ENCODE results near the gene E4F1.

E4F1 gene

DNA sequence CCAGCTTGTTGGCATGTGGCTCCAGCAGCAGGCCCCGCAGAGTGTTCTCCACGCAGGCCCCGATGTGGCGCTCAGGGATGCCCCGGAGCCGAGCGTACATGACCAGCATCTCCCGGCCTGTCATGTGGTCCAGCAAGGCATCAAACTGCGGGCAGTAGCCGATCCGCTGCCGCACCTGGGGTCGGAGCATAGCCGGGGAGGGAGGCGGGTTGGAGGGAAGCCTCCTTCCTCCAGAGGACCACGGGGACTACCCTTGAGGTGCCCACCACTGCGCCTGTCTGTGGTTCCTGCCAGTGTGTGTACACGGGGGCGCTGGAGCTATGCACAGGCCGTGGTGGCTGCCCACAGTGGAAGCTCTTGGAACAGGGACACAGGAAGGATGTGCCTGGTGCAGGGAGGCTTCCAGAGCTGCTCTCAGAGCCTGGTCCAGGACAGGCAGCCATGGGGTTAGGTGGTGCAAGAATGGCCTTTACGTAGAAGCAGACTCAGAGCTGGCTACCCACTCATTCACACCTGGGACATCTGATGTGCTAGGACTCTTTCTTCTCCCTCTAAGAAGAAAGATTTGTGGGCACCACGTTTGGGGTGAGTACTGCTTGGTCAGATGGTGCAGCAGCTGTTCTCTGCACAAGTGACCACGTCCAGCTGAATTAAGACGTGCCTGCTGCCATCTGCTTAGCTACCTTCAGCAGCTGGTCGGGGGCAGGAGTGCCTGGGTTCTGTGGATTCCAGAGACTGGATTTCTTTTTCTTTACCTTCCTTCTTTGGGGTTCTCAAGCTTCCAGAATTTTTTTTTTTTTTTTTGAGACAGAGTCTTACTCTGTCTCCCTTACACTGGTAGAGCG is 55.8 kb downstream of the E4F1 start:
- TF ChIP-seq, protein P1, sequence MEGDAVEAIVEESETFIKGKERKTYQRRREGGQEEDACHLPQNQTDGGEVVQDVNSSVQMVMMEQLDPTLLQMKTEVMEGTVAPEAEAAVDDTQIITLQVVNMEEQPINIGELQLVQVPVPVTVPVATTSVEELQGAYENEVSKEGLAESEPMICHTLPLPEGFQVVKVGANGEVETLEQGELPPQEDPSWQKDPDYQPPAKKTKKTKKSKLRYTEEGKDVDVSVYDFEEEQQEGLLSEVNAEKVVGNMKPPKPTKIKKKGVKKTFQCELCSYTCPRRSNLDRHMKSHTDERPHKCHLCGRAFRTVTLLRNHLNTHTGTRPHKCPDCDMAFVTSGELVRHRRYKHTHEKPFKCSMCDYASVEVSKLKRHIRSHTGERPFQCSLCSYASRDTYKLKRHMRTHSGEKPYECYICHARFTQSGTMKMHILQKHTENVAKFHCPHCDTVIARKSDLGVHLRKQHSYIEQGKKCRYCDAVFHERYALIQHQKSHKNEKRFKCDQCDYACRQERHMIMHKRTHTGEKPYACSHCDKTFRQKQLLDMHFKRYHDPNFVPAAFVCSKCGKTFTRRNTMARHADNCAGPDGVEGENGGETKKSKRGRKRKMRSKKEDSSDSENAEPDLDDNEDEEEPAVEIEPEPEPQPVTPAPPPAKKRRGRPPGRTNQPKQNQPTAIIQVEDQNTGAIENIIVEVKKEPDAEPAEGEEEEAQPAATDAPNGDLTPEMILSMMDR (IDR thresholded peaks at IDR 0.05), result no peak
- no peaks in the 10 kb centered on the region for H3K36me3 Mint-ChIP-seq (ENCODE audit: low read depth)
- peaks cover 41% of the 10 kb centered on the region for H3K4me1 Mint-ChIP-seq
- H3K27ac Mint-ChIP-seq, result no peak overlapping the region
- H3K4me3 Mint-ChIP-seq, result no peak overlapping the region
- peaks cover 16% of the 10 kb centered on the region for H3K27me3 Mint-ChIP-seq (ENCODE audit: low read depth, poor library complexity)
- H3K9me3 Mint-ChIP-seq, result no peaks in the 10 kb centered on the region
- no peak for DNase-seq

DNA sequence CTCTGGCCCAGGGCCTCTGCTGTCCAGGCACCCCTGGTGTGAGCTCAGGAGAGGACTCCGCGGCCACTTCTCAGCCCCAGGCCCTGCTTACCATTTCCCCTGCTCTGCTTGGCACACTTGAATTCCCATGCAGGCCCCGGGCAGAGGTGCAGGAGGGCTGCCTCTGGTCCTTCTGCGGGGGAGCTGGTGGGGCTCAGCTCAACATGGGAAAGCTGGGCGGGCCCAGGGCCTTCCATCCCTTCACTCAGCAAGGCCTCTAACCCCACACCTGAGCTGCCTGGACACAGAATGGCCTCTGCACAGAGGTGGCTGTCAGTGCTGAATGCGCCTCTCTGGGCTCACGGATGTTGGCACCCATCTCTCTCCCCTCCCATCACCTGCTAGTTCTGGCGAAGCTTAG is 57.1 kb downstream of the E4F1 start:
- H3K27me3 Mint-ChIP-seq (ENCODE audit: low read depth, poor library complexity), result peaks cover 16% of the 10 kb centered on the region
- TF ChIP-seq, protein P1 (IDR thresholded peaks at IDR 0.05), result no peak
- H3K27ac Mint-ChIP-seq, result no peak overlapping the region
- peaks cover 43% of the 10 kb centered on the region for H3K4me1 Mint-ChIP-seq
- H3K36me3 Mint-ChIP-seq (ENCODE audit: low read depth), result no peaks in the 10 kb centered on the region
- no peak for DNase-seq
- H3K9me3 Mint-ChIP-seq, result no peaks in the 10 kb centered on the region
- H3K4me3 Mint-ChIP-seq, result no peak overlapping the region

DNA sequence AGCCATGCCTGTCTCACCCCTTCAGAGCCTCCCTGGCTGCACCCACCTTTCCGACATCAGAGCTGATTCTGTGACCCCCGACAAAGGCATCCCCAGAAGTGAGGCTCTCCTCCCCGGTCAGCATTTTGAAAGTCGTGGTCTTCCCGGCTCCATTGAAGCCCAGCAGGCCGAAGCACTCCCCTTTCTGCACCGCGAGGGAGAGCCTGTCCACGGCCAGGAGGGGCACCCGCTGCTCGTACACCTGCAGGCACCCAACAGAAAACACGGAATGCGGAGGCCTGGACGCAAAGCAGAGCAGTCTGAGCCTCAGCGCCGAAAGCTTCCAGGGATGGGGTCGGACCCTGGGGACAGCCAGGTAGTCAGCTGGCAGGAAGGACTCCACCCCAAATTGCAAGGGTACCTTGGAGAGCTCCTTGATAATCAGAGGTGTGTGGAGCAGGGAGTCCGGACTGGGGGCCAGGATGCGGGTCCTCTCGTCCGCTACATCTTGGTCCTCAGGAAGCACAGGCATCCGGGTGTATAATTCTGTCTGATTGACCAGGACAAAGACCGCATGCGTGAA is 57.7 kb downstream of the E4F1 start:
- Mint-ChIP-seq H3K27ac (no peak overlapping the region), H3K36me3 (ENCODE audit: low read depth) (no peaks in the 10 kb centered on the region), H3K4me1 (peaks cover 37% of the 10 kb centered on the region), H3K9me3 (no peaks in the 10 kb centered on the region), H3K4me3 (no peak overlapping the region), H3K27me3 (ENCODE audit: low read depth, poor library complexity) (peaks cover 16% of the 10 kb centered on the region)
- TF ChIP-seq, protein P1 (IDR thresholded peaks at IDR 0.05), result no peak
- no peak for DNase-seq

DNA sequence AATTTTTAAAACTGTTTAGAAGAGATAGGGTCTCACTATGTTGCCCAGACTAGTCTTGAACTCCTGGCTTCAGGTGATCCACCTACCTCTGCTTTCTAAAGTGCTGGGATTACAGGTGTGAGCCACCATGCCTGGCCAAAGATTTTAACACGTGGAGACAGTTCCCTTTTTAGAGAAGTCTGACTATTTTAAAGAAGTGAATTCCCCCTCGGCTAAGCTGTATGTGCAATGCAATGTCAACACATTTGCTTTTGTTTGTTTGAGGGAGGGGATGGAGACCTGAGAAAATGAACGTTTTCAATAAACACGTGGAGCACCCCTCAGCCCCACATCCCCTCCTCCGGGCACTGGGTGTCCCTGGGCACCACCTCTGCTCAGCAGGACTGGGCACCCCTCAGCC is 58.9 kb downstream of the E4F1 start:
- TF ChIP-seq, protein P1 (IDR thresholded peaks at IDR 0.05), result no peak
- DNase-seq, result no peak
- H3K9me3 Mint-ChIP-seq, result no peaks in the 10 kb centered on the region
- no peak overlapping the region for H3K27ac Mint-ChIP-seq
- H3K27me3 Mint-ChIP-seq (ENCODE audit: low read depth, poor library complexity), result peaks cover 19% of the 10 kb centered on the region
- no peak overlapping the region for H3K4me3 Mint-ChIP-seq
- H3K36me3 Mint-ChIP-seq (ENCODE audit: low read depth), result no peaks in the 10 kb centered on the region
- peaks cover 25% of the 10 kb centered on the region for H3K4me1 Mint-ChIP-seq

DNA sequence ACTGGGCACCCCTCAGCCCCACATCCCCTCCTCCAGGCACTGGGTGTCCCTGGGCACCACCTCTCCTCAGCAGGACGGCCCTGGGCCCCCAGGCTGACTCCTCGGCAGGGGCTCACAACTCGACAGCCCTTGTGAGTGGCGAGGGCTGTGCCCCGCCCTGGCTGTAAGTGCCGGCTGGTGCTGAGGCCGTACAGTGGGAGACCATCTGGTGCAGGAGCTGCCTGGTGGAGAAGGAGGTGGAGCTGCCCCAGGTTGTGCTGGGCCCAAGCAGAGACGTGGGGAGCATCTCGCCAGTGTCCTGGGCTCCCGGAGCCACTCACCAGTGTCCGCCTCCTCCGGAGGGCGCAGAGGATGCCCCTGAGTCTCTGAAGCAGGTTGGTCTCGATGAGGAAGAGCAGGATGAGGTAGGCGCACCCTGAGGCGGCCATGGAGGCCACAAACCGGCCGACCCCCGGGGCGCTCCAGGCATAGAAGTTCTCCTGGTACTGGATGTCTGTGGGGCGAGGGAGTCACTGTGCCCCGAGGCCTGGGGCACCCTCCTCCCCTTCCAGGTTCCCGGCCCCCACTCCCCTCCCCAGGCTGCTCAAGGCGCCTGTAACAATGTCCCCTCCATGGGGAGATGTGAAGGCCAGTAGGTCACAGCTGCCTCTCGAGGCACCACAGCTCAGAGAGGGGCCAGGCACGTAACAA is 59.6 kb downstream of the E4F1 start:
- no peaks in the 10 kb centered on the region for H3K36me3 Mint-ChIP-seq (ENCODE audit: low read depth)
- peaks cover 17% of the 10 kb centered on the region for H3K4me1 Mint-ChIP-seq
- no peak for DNase-seq
- no peak overlapping the region for H3K27ac Mint-ChIP-seq
- H3K27me3 Mint-ChIP-seq (ENCODE audit: low read depth, poor library complexity), result peaks cover 21% of the 10 kb centered on the region
- no peak overlapping the region for H3K4me3 Mint-ChIP-seq
- TF ChIP-seq, protein P1 (IDR thresholded peaks at IDR 0.05), result no peak
- H3K9me3 Mint-ChIP-seq, result no peaks in the 10 kb centered on the region
